ENCODE measurements around the gene NFKB2.

The NFKB2 gene

DNA sequence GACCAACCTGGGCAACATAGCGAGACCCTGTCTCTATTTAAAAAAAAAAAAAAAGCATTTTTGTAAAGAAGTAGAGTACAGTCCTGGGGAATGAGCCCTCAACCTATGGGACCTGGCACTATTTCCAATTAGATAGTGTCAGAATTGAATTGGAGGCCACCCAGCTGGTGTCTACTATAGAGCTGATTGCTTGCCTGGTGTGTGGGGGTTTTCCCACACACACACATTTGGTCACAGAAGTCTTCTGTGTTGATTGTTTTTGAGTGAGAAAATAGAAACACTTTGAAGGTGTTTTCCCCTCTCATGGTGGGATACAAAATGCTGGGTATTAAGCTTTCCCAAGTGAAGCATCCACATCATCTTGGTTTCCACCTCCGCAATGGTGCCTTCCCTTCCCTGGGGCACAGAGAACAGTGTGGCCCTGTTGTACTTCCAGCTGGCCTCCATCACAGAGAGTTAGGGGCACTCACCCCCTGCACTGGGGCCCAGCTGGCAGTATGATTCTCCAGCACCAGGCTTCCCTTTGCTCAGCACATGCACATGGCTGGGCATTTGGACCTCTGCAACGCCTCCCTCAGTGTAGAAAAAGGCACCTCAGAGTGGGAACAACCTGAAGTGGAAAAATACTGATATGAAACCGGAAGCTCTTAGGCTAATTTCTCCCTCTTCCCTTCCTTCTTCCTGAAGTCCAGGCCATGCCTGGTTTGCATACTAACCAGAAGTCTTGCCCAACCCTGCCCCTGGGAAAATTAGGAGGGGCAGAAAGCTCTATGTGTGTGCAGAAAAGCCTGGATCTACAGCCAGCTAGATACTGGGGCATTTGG lies 10.7 kb upstream of the NFKB2 start:
- no peak for TF ChIP-seq POLR2AphosphoS5 (IDR thresholded peaks at IDR 0.05; ENCODE audit: low read depth, low read length)
- no peak for TF ChIP-seq REST (IDR thresholded peaks at IDR 0.05; ENCODE audit: insufficient read depth in 1 of 2, low read depth in 2 of 2, low read length in 2 of 2)
- TF ChIP-seq TAF1 (IDR thresholded peaks at IDR 0.05; ENCODE audit: borderline replicate concordance, insufficient read depth, low read length), result no peak
- TF ChIP-seq FOXP2 (optimal IDR thresholded peaks at IDR 0.05; ENCODE audit: borderline replicate concordance, extremely low read depth, extremely low read length, insufficient read depth), result no peak
- no peak for TF ChIP-seq SIN3A (IDR thresholded peaks at IDR 0.05; ENCODE audit: borderline replicate concordance, insufficient read depth, low read length)

DNA sequence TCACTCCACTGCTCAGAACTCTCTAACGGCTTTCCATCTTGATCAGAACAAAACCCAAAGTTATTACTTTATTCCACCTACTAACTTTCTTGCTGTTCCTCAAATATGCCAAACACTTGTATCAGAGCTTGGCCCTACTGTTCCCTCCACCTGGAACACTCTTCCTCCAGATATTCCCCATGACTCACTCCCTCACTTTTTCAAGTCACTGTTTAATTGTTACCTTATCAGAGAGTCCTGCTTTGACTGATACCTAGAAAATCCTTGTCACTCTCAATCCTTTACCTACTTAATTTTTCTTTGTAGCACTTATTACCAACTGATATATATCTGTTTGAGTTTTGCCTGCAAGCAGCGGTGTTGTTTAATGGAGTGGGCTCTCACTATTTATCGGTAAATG lies 5.6 kb upstream of the NFKB2 start:
- TF ChIP-seq FOXP2 (optimal IDR thresholded peaks at IDR 0.05; ENCODE audit: borderline replicate concordance, extremely low read depth, extremely low read length, insufficient read depth), result no peak

- TF ChIP-seq POLR2AphosphoS5 (IDR thresholded peaks at IDR 0.05; ENCODE audit: low read depth, low read length), result no peak
- TF ChIP-seq FOXP2 (optimal IDR thresholded peaks at IDR 0.05; ENCODE audit: borderline replicate concordance, extremely low read depth, extremely low read length, insufficient read depth), result no peak
- no peak for TF ChIP-seq REST (IDR thresholded peaks at IDR 0.05; ENCODE audit: insufficient read depth in 1 of 2, low read depth in 2 of 2, low read length in 2 of 2)
- no peak for TF ChIP-seq SIN3A (IDR thresholded peaks at IDR 0.05; ENCODE audit: borderline replicate concordance, insufficient read depth, low read length)
- no peak for TF ChIP-seq TAF1 (IDR thresholded peaks at IDR 0.05; ENCODE audit: borderline replicate concordance, insufficient read depth, low read length)
Observed at GRCh38 chr10:102392306-102392705, 3.2 kb upstream of the NFKB2 start.

DNA sequence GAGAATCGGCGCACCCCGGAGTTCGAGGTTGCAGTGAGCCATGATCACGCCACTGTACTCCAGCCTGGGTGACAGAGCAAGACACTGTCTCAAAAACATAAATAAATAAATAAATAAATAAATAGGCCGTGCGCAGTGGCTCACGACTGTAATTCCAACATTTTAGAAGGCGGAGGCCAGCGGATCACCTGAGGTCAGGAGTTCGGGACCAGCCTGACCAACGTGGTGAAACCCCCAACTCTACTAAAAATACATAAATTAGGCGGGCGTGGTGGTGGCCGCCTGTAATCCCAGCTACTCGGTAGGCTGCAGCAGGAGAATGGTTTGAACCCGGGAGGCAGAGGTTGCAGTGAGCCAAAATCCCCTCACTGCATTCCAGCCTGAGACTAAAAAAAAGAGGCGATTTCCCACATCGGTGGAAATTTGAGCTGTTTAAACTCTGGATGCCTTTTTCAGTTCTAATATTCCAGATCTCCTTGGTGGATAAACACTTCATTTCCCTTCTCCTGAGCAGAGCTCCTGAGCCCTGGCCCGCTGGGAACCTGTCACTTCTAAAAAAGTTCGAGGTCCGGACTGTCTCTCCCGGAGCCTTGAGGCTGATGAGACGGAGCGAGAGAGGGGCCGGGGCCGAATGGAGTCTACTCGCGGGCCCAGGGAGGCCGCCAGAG lies 2.0 kb upstream of the NFKB2 start:
- TF ChIP-seq REST (IDR thresholded peaks at IDR 0.05; ENCODE audit: insufficient read depth in 1 of 2, low read depth in 2 of 2, low read length in 2 of 2) (0 out of 4 replicates have a peak, but pooled peaks of 1 of the 2 experiments have one; percentile 4), POLR2AphosphoS5 (IDR thresholded peaks at IDR 0.05; ENCODE audit: low read depth, low read length) (no peak), FOXP2 (optimal IDR thresholded peaks at IDR 0.05; ENCODE audit: borderline replicate concordance, extremely low read depth, extremely low read length, insufficient read depth) (no peak), TAF1 (IDR thresholded peaks at IDR 0.05; ENCODE audit: borderline replicate concordance, insufficient read depth, low read length) (no peak), SIN3A (IDR thresholded peaks at IDR 0.05; ENCODE audit: borderline replicate concordance, insufficient read depth, low read length) (no peak)

DNA sequence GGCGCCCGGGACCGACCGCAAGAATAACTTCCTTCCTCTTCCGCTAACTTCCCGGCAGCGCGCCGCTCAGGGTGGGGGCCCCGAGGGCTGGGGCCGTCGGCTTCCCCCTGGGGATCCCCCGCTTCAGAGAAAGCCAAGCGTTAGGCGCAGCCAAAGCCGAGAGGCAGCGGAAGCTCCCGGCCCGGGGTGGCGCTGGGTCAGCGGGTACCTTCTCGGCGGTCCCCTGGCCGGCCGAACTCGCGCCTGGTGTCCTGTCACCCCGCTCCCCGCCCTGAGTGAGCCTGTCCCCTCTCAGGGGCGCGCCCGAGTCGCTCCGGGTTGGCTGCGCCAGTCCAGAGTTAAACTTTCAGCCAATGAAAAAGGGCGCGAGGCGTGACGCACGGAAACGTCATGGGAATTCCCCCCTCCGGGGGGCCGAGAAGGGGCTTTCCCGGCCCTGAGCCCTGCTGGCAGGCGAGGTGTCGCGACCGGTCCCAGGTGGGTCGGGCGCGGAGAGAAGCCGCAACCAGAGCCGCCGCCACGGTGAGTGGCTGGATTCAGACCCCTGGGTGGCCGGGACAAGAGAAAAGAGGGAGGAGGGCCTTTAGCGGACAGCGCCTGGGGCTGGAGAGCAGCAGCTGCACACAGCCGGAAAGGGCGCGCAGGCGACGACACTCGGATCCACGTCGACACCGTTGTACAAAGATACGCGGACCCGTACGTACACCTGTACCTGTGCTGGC lies 1.3 kb upstream of the NFKB2 start:
- TF ChIP-seq TAF1 (IDR thresholded peaks at IDR 0.05; ENCODE audit: borderline replicate concordance, insufficient read depth, low read length), result no peak
- TF ChIP-seq POLR2AphosphoS5 (IDR thresholded peaks at IDR 0.05; ENCODE audit: low read depth, low read length), result 0 out of 2 replicates have a peak, but pooled peaks have one; percentile 28
- TF ChIP-seq REST (IDR thresholded peaks at IDR 0.05; ENCODE audit: insufficient read depth in 1 of 2, low read depth in 2 of 2, low read length in 2 of 2), result peak in 1 of 2 experiments; percentile 16; a peak in 2 of 4 replicates
